Measurements from ENCODE around the gene LEP.
"Not testable (repeated sequence)": the region's sequence is repeated elsewhere in the genome, so short reads cannot be mapped to it uniquely, and the experiment has no call there.

LEP gene

GRCh38 chr7:128274246-128274883, 33.3 kb downstream of the LEP start:
- no peak for DNase-seq (ENCODE audit: low spot score)

- DNase-seq (ENCODE audit: low spot score) = no peak
These were observed 34.0 kb downstream of the LEP start for GRCh38 chr7:128274884-128275603.

- no peak for DNase-seq (ENCODE audit: low spot score)
These were observed 34.6 kb downstream of the LEP start for GRCh38 chr7:128275681-128276080.

- no peak for DNase-seq (ENCODE audit: low spot score)
These were observed 37.3 kb downstream of the LEP start for GRCh38 chr7:128278366-128278765.

- no peak for DNase-seq (ENCODE audit: low spot score)
These were observed 38.1 kb downstream of the LEP start for GRCh38 chr7:128279124-128279713.

GRCh38 chr7:128280451-128280850, 39.4 kb downstream of the LEP start:
- DNase-seq (ENCODE audit: low spot score) = not testable (repeated sequence)

GRCh38 chr7:128281605-128282380, 40.7 kb downstream of the LEP start:
- DNase-seq (ENCODE audit: low spot score) = no peak

- DNase-seq (ENCODE audit: low spot score) = no peak
These were observed 43.0 kb downstream of the LEP start for GRCh38 chr7:128284102-128284501.

- no peak for DNase-seq (ENCODE audit: low spot score)
These were observed 46.5 kb downstream of the LEP start for GRCh38 chr7:128287556-128287955.

GRCh38 chr7:128298004-128298403, 56.9 kb downstream of the LEP start:
- not testable (repeated sequence) for DNase-seq (ENCODE audit: low spot score)

- no peak for DNase-seq (ENCODE audit: low spot score)
These were observed 58.1 kb downstream of the LEP start for GRCh38 chr7:128299109-128299607.

- DNase-seq (ENCODE audit: low spot score) = no peak
These were observed 61.1 kb downstream of the LEP start for GRCh38 chr7:128302139-128302538.

- DNase-seq (ENCODE audit: low spot score) = no peak
These were observed 62.1 kb downstream of the LEP start for GRCh38 chr7:128303133-128303532.

- no peak for DNase-seq (ENCODE audit: low spot score)
These were observed 62.6 kb downstream of the LEP start for GRCh38 chr7:128303643-128304042.

GRCh38 chr7:128304212-128304611, 63.1 kb downstream of the LEP start:
- no peak for DNase-seq (ENCODE audit: low spot score)

GRCh38 chr7:128307061-128307460, 66.0 kb downstream of the LEP start:
- no peak for DNase-seq (ENCODE audit: low spot score)
